Natural killer cell (primary cell): ENCODE results near the gene GJC1. TPM values are rescaled to one million over a fixed set of nuclear protein-coding genes. Genes with fewer than 3 reads are reported as not detected.

Experiments
- ATAC-seq, 3 donors: fragments of 150-1000 bp in 2 of 3; fragments of 200-7000 bp in 1 of 3; cut with Tn5 transposase; 1 replicate in 1 of 3; 2 replicates in 2 of 3; pipeline ENCODE4 v1.10.0; 2021; ENCODE audit warnings: mild to moderate bottlenecking in 2 of 3, moderate library complexity in 2 of 3
- DNase-seq, 2 donors: peaks; one replicate each; pipeline versions ENCODE4 v3.0.0 to v3.0.0-alpha.2; 2013 to 2021; ENCODE audit warnings: mixed read lengths in 1 of 2
- H3K27ac ChIP-seq: one replicate; pipeline ENCODE4 v1.5.1; 2013; ENCODE audit warnings: mild to moderate bottlenecking, low read length
- H3K27me3 ChIP-seq: one replicate; pipeline ENCODE4 v1.6.1; 2013; ENCODE audit warnings: low read length; ENCODE audit not compliant: control insufficient read depth, insufficient read depth
- H3K36me3 ChIP-seq: one replicate; pipeline ENCODE4 v1.6.1; 2013; ENCODE audit warnings: low read length; ENCODE audit not compliant: control insufficient read depth, insufficient read depth
- H3K4me1 ChIP-seq: one replicate; pipeline ENCODE4 v1.6.1; 2013; ENCODE audit warnings: low read length; ENCODE audit not compliant: control insufficient read depth, insufficient read depth
- H3K4me3 ChIP-seq: one replicate; pipeline ENCODE4 v1.5.1; 2013; ENCODE audit warnings: low read length
- H3K9me3 ChIP-seq: one replicate; pipeline ENCODE4 v1.6.1; 2013; ENCODE audit warnings: low read length; ENCODE audit not compliant: control insufficient read depth, insufficient read depth
- H3K27ac Mint-ChIP-seq, 2 donors: one replicate each; pipeline ENCODE4 v1.8.0; 2022; ENCODE audit warnings: mild to moderate bottlenecking in 2 of 2, mixed read lengths in 2 of 2, moderate library complexity in 1 of 2
- H3K27me3 Mint-ChIP-seq, 2 donors: one replicate each; pipeline ENCODE4 v1.8.0; 2022; ENCODE audit warnings: low read depth in 2 of 2, mixed read lengths in 2 of 2
- H3K36me3 Mint-ChIP-seq: one replicate; pipeline ENCODE4 v1.8.0; 2022; ENCODE audit warnings: mixed read lengths
- H3K4me1 Mint-ChIP-seq, 2 donors: one replicate each; pipeline ENCODE4 v1.8.0; 2022; ENCODE audit warnings: mixed read lengths in 2 of 2
- H3K4me3 Mint-ChIP-seq: one replicate; pipeline ENCODE4 v1.8.0; 2022; ENCODE audit warnings: mild to moderate bottlenecking, moderate library complexity, mixed read lengths
- H3K9me3 Mint-ChIP-seq, 2 donors: one replicate each; pipeline ENCODE4 v1.8.0; 2022; ENCODE audit warnings: mixed read lengths in 2 of 2
- CTCF ChIP-seq: fragments of 200-600 bp; IDR thresholded peaks from one replicate; pipeline ENCODE4 v1.8.0; 2022; ENCODE audit warnings: antibody characterized with exemption
- WGBS: methylation state at CpG from one replicate; pipeline ENCODE4 v1.1.7; 2013; ENCODE audit warnings: missing lambda C conversion rate; ENCODE audit not compliant: insufficient coverage; 5-methylcytosine and 5-hydroxymethylcytosine counted together
- intact Hi-C: fragments of 100-400 bp; cut with micrococcal nuclease; formaldehyde crosslinking; loops from one replicate; pipeline ENCODE4 v1.14.2; 2022
- total RNA-seq, 4 donors: library from RNA; stranded (reverse); fragments of 120-200 nt in 1 of 4; gene quantifications; one replicate each; pipeline versions ENCODE4 v1.2.3 to v1.2.4, GENCODE V29; 2013 to 2022

The GJC1 gene
- total RNA-seq, 3 donors from 2014 or later (not counting 1 experiment from before 2014, with no cell fraction given), result 0.16 TPM; not detected in 2

- Histone ChIP-seq H3K27me3 (no peaks in the 10 kb centered on the region), H3K4me3 (no peak overlapping the region), H3K9me3 (no peaks in the 10 kb centered on the region), H3K27ac (no peak overlapping the region), H3K36me3 (no peaks in the 10 kb centered on the region), H3K4me1 (no peaks in the 10 kb centered on the region)
- WGBS, result 91% methylated on average over 7 of the region's 7 CpGs
- H3K27ac Mint-ChIP-seq, result no peak overlapping the region
- peaks cover 0 to 2% of the 10 kb centered on the region in 2 donors for H3K27me3 Mint-ChIP-seq
- DNase-seq (no peak), ATAC-seq (no peak)
- H3K36me3 Mint-ChIP-seq, result no peaks in the 10 kb centered on the region
- H3K4me3 Mint-ChIP-seq, result no peak overlapping the region
- TF ChIP-seq CTCF, result no peak
- H3K9me3 Mint-ChIP-seq, result no peaks in the 10 kb centered on the region
- no peaks in the 10 kb centered on the region for H3K4me1 Mint-ChIP-seq
- intact Hi-C loops, result no loop called here
These were observed 44.2 kb downstream of the GJC1 start for GRCh38 chr17:44785921-44786320.

GRCh38 chr17:44782326-44782850, 47.7 kb downstream of the GJC1 start:
- H3K9me3 ChIP-seq, result no peaks in the 10 kb centered on the region
- H3K27ac Mint-ChIP-seq, result no peak overlapping the region
- peaks cover 0 to 10% of the 10 kb centered on the region in 2 donors for H3K4me1 Mint-ChIP-seq
- no peak overlapping the region for H3K4me3 Mint-ChIP-seq
- H3K36me3 Mint-ChIP-seq, result no peaks in the 10 kb centered on the region
- peaks cover 0 to 6% of the 10 kb centered on the region in 2 donors for H3K27me3 Mint-ChIP-seq
- H3K27ac ChIP-seq, result no peak overlapping the region
- H3K4me1 ChIP-seq, result peaks cover 10% of the 10 kb centered on the region
- 81% methylated on average over 11 of the region's 11 CpGs for WGBS
- no peak overlapping the region for H3K4me3 ChIP-seq
- H3K9me3 Mint-ChIP-seq, result no peaks in the 10 kb centered on the region
- TF ChIP-seq CTCF, result no peak
- no peaks in the 10 kb centered on the region for H3K36me3 ChIP-seq
- DNase-seq (no peak), ATAC-seq (no peak)
- H3K27me3 ChIP-seq, result peaks cover 2% of the 10 kb centered on the region
- intact Hi-C loops, result no loop called here

- H3K4me1 Mint-ChIP-seq, result peaks cover 0 to 10% of the 10 kb centered on the region in 2 donors
- Histone ChIP-seq H3K27ac (no peak overlapping the region), H3K4me3 (no peak overlapping the region), H3K9me3 (no peaks in the 10 kb centered on the region), H3K36me3 (no peaks in the 10 kb centered on the region), H3K4me1 (peaks cover 10% of the 10 kb centered on the region), H3K27me3 (peaks cover 2% of the 10 kb centered on the region)
- TF ChIP-seq CTCF, result no peak
- intact Hi-C loops, result no loop called here
- no peak overlapping the region for H3K27ac Mint-ChIP-seq
- ATAC-seq, result no peak
- no peak overlapping the region for H3K4me3 Mint-ChIP-seq
- H3K36me3 Mint-ChIP-seq, result no peaks in the 10 kb centered on the region
- no peaks in the 10 kb centered on the region for H3K9me3 Mint-ChIP-seq
- H3K27me3 Mint-ChIP-seq, result peaks cover 0 to 9% of the 10 kb centered on the region in 2 donors
- 70% methylated on average over 17 of the region's 17 CpGs for WGBS
- no peak for DNase-seq
These were observed 48.3 kb downstream of the GJC1 start for GRCh38 chr17:44781551-44782325.
